H1 (cell line): Measurements from ENCODE around the gene FGFR2. TPM values are rescaled to one million over a fixed set of nuclear protein-coding genes. Genes with fewer than 3 reads are reported as not detected.
"Not testable (repeated sequence)": the region's sequence is repeated elsewhere in the genome, so short reads cannot be mapped to it uniquely, and the experiment has no call there.

Source experiments
- CTCF ChIA-PET: fragments of 300-600 bp; sonication (Branson Sonifier 250); formaldehyde crosslinking; loops from one replicate; lab custom pipeline; 2021; ENCODE audit not compliant: partially characterized antibody; lab: Charles Lee
- POLR2A ChIA-PET: fragments of 300-600 bp; sonication (Branson Sonifier 250); formaldehyde crosslinking; loops from one replicate; lab custom pipeline; 2021; ENCODE audit warnings: inconsistent platforms; ENCODE audit not compliant: partially characterized antibody; lab: Charles Lee
- DNase-seq, 2 experiments: peaks; one replicate each; pipeline versions ENCODE4 v3.0.0 to v3.0.0-alpha.2; 2010 to 2022; ENCODE audit warnings: low spot score in 2 of 2, low read depth in 1 of 2, mixed read lengths in 1 of 2
- FAIRE-seq: peaks from 2 replicates; lab custom pipeline; 2011; peaks lifted over from hg19 to GRCh38; lab: Jason Lieb, UNC
- H2AFZ ChIP-seq: 2 replicates; pipeline ENCODE4 v1.8.1; 2012; ENCODE audit warnings: low read length, inconsistent platforms
- H2AK5ac ChIP-seq: 2 replicates; pipeline ENCODE4 v1.6.1; 2013; ENCODE audit warnings: low read depth, low read length
- H2BK120ac ChIP-seq: replicated peaks from 2 replicates; pipeline ENCODE3; 2013; ENCODE audit warnings: low read depth, low read length, inconsistent platforms
- H2BK12ac ChIP-seq: 2 replicates; pipeline ENCODE4 v1.6.1; 2013; ENCODE audit warnings: low read depth, low read length
- H2BK15ac ChIP-seq: 2 replicates; pipeline ENCODE4 v1.6.1; 2013; ENCODE audit warnings: low read length
- H2BK20ac ChIP-seq: 2 replicates; pipeline ENCODE4 v1.6.1; 2013; ENCODE audit warnings: low read length
- H2BK5ac ChIP-seq: 2 replicates; pipeline ENCODE4 v1.6.1; 2013; ENCODE audit warnings: low read depth, low read length
- H3K14ac ChIP-seq: 2 replicates; pipeline ENCODE4 v1.6.1; 2013; ENCODE audit warnings: inconsistent platforms; ENCODE audit not compliant: insufficient read length
- H3K18ac ChIP-seq: 2 replicates; pipeline ENCODE4 v1.6.1; 2013; ENCODE audit warnings: low read length; ENCODE audit errors: extremely low read depth
- H3K23ac ChIP-seq: 2 replicates; pipeline ENCODE4 v1.6.1; 2013; ENCODE audit warnings: inconsistent platforms; ENCODE audit not compliant: insufficient read length
- H3K23me2 ChIP-seq: 2 replicates; pipeline ENCODE4 v1.6.1; 2013; ENCODE audit warnings: low read depth, low read length
- H3K27ac ChIP-seq: 2 replicates; pipeline ENCODE4 v1.6.1; 2011; ENCODE audit warnings: low read depth, low read length, inconsistent platforms
- H3K27me3 ChIP-seq, 4 experiments: replicated peaks in 1 of 4; 1 replicate in 1 of 4; 2 replicates in 3 of 4; pipeline versions ENCODE4 v1.6.1 to v1.8.1; 2011 to 2013; ENCODE audit warnings: low read length in 3 of 4, mild to moderate bottlenecking in 3 of 4, inconsistent platforms in 2 of 4, mixed read lengths in 2 of 4, moderate library complexity in 1 of 4; ENCODE audit not compliant: control insufficient read depth in 3 of 4, insufficient read depth in 3 of 4; ENCODE audit errors: extremely low read depth in 1 of 4
- H3K36me3 ChIP-seq, 4 experiments: 2 replicates each; pipeline versions ENCODE4 v1.6.1 to v1.8.1; 2011 to 2013; ENCODE audit warnings: mild to moderate bottlenecking in 4 of 4, low read length in 3 of 4, moderate library complexity in 2 of 4, control low read depth in 1 of 4, inconsistent platforms in 1 of 4; ENCODE audit not compliant: insufficient read depth in 4 of 4, control insufficient read depth in 2 of 4
- H3K4ac ChIP-seq: replicated peaks from 2 replicates; pipeline ENCODE3; 2013; ENCODE audit warnings: low read length, low read depth, mixed read lengths, inconsistent platforms; ENCODE audit not compliant: insufficient read length
- H3K4me1 ChIP-seq, 4 experiments: replicated peaks in 1 of 4; 1 replicate in 1 of 4; 2 replicates in 3 of 4; pipeline versions ENCODE4 v1.6.1 to v1.8.1; 2011 to 2013; ENCODE audit warnings: low read length in 3 of 4, inconsistent platforms in 2 of 4, mixed read lengths in 1 of 4; ENCODE audit not compliant: insufficient read depth in 4 of 4, control insufficient read depth in 3 of 4
- H3K4me2 ChIP-seq, 2 experiments: 2 replicates each; pipeline versions ENCODE4 v1.6.1 to v1.8.1; 2011 to 2013; ENCODE audit warnings: low read depth in 2 of 2, low read length in 2 of 2, control low read depth in 1 of 2, inconsistent platforms in 1 of 2, mild to moderate bottlenecking in 1 of 2; ENCODE audit not compliant: insufficient read depth in 1 of 2
- H3K4me3 ChIP-seq, 4 experiments: fragments of 200-600, 300-600 bp in 1 of 4; sonication (generic), shearing (Covaris generic), sonication (Bioruptor Twin) in 1 of 4; 2 replicates each; pipeline versions ENCODE4 v1.5.1 to v1.8.1; 2011 to 2016; ENCODE audit warnings: low read length in 4 of 4, low read depth in 3 of 4, control low read depth in 2 of 4, inconsistent platforms in 2 of 4, mild to moderate bottlenecking in 2 of 4, mixed read lengths in 1 of 4, moderate library complexity in 1 of 4; ENCODE audit not compliant: insufficient read depth in 2 of 4; ENCODE audit errors: extremely low read depth in 1 of 4
- H3K56ac ChIP-seq: replicated peaks from 2 replicates; pipeline ENCODE3; 2013; ENCODE audit warnings: low read depth, mild to moderate bottlenecking, mixed read lengths, low read length, inconsistent platforms; ENCODE audit not compliant: insufficient read length
- H3K79me1 ChIP-seq: 2 replicates; pipeline ENCODE4 v1.6.1; 2013; ENCODE audit warnings: low read depth, low read length, control low read depth
- H3K79me2 ChIP-seq, 2 experiments: 2 replicates each; pipeline versions ENCODE4 v1.6.1 to v1.8.1; 2012 to 2013; ENCODE audit warnings: low read length in 2 of 2, mild to moderate bottlenecking in 2 of 2, inconsistent platforms in 1 of 2; ENCODE audit not compliant: insufficient read depth in 2 of 2, control insufficient read depth in 1 of 2
- H3K9ac ChIP-seq, 4 experiments: replicated peaks in 1 of 4; 1 replicate in 1 of 4; 2 replicates in 3 of 4; pipeline versions ENCODE4 v1.6.1 to v1.8.1; 2011 to 2013; ENCODE audit warnings: low read depth in 3 of 4, low read length in 3 of 4, control low read depth in 2 of 4, mild to moderate bottlenecking in 2 of 4, moderate library complexity in 2 of 4, inconsistent platforms in 1 of 4; ENCODE audit errors: extremely low read depth in 1 of 4
- H3K9me3 ChIP-seq, 2 experiments: 2 replicates each; pipeline versions ENCODE4 v1.6.1 to v1.8.1; 2012 to 2013; ENCODE audit warnings: mild to moderate bottlenecking in 2 of 2, moderate library complexity in 2 of 2, control low read depth in 1 of 2, inconsistent platforms in 1 of 2, low read depth in 1 of 2, low read length in 1 of 2, mixed read lengths in 1 of 2; ENCODE audit not compliant: insufficient read depth in 2 of 2
- H4K20me1 ChIP-seq, 2 experiments: replicated peaks in 1 of 2; 2 replicates each; pipeline versions ENCODE3 to v1.8.1; 2011 to 2013; ENCODE audit warnings: inconsistent platforms in 2 of 2, low read length in 2 of 2, mild to moderate bottlenecking in 1 of 2; ENCODE audit not compliant: insufficient read depth in 2 of 2, control insufficient read depth in 1 of 2
- H4K5ac ChIP-seq: 2 replicates; pipeline ENCODE4 v1.6.1; 2013; ENCODE audit warnings: low read length, low read depth, mixed read lengths, inconsistent platforms; ENCODE audit not compliant: insufficient read length
- H4K8ac ChIP-seq: 2 replicates; pipeline ENCODE4 v1.8.0; 2013; ENCODE audit warnings: mild to moderate bottlenecking, moderate library complexity, low read length, inconsistent platforms; ENCODE audit not compliant: insufficient read depth; ENCODE audit errors: extremely low read depth
- H4K91ac ChIP-seq: replicated peaks from 2 replicates; pipeline ENCODE3; 2013; ENCODE audit warnings: low read length, mixed read lengths, inconsistent platforms; ENCODE audit not compliant: insufficient read length
- BRCA1 ChIP-seq: IDR thresholded peaks from 2 replicates; pipeline ENCODE4 v1.6.1; 2012; ENCODE audit warnings: low read depth, low read length, improper control_type of control experiment
- NANOG ChIP-seq: IDR thresholded peaks from 2 replicates; pipeline ENCODE4 v1.6.1; 2011; ENCODE audit warnings: low read length, low read depth, mild to moderate bottlenecking, inconsistent platforms; ENCODE audit not compliant: insufficient read depth, poor library complexity, severe bottlenecking
- RAD21 ChIP-seq, 2 experiments: IDR thresholded peaks in 1 of 2; conservative IDR thresholded peaks in 1 of 2; 2 replicates each; pipeline ENCODE4 v1.6.1; 2011; ENCODE audit warnings: low read depth in 2 of 2, low read length in 2 of 2, improper control_type of control experiment in 1 of 2, inconsistent platforms in 1 of 2, mild to moderate bottlenecking in 1 of 2, moderate library complexity in 1 of 2
- RFX5 ChIP-seq: IDR thresholded peaks from 2 replicates; pipeline ENCODE4 v1.6.1; 2011; ENCODE audit warnings: low read depth, low read length, improper control_type of control experiment, borderline replicate concordance
- SAP30 ChIP-seq: fragments of 300-600 bp; sonication (generic); IDR thresholded peaks from 2 replicates; pipeline ENCODE4 v1.7.1; 2012; ENCODE audit warnings: low read length, moderate library complexity, mild to moderate bottlenecking, inconsistent platforms; ENCODE audit not compliant: insufficient read depth, insufficient replicate concordance
- WGBS, 2 experiments: shearing (Covaris generic) in 1 of 2; methylation state at CpG; one replicate each; pipeline versions ENCODE4 v1.1.6 to v1.1.7; 2013 to 2015; ENCODE audit warnings: low lambda C conversion rate in 2 of 2, mixed read lengths in 2 of 2, inconsistent platforms in 1 of 2, low coverage in 1 of 2, missing lambda C conversion rate in 1 of 2; ENCODE audit not compliant: insufficient replicate concordance in 2 of 2, insufficient coverage in 1 of 2, insufficient read length in 1 of 2; ENCODE audit errors: extremely low coverage in 1 of 2, missing lambda C conversion rate in 1 of 2; 5-methylcytosine and 5-hydroxymethylcytosine counted together
- polyA plus RNA-seq, 7 experiments: library from polyadenylated mRNA; depleted of rRNA in 3 of 7; stranded (reverse) in 5 of 7; unstranded in 2 of 7; fragments of >200 nt in 5 of 7; fragments of 200-250 nt in 2 of 7; gene quantifications; 1 replicate in 5 of 7; 2 replicates in 1 of 7; 4 replicates in 1 of 7; pipeline versions ENCODE4 v1.2.1 to v1.2.3, GENCODE V29; 2011 to 2013; ENCODE audit warnings: missing spikeins in 2 of 7, mixed read lengths in 2 of 7
- total RNA-seq: library from RNA; stranded (reverse); fragmentation: NEBNext Ultra II Directional; extraction: Animal tissue kit (Norgen Biotek cat#: 25700); gene quantifications from 2 replicates; pipeline ENCODE4 v1.2.1, GENCODE V29; 2021

Gene FGFR2
- total and polyA plus RNA-seq, 2 of the 8 experiments (the other 6 are each of a cell fraction or from before 2014, with no cell fraction given) = 50.2 to 81.2 TPM

DNA sequence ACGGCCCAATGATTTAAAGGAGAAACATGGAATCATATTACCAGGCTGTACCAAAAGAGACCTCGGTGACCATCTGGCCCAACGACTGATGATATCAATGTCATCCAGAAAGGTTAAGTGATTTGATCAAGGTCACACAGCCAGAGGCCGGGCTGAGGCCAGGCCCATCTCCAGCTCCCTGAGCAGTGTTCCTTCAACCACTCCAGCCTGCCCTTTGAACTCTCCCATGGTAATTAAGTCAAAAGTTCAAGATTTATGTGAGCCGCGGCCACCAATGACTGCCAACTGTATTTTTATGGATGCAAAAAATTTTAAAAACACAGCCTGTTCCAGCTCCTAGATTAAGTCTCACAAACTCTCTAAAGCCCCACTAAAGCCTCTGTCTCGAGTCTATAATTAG, 41.8 kb downstream of the FGFR2 start (continued):
- TF ChIP-seq BRCA1 (no peak), RFX5 (no peak), SAP30 (no peak), RAD21 (IDR thresholded peaks at IDR 0.05 in 1 of 2, conservative IDR thresholded peaks at IDR 0.05 in 1 of 2; ENCODE audit: low read depth in 2 of 2, low read length in 2 of 2) (no peak), NANOG (no peak)

DNA sequence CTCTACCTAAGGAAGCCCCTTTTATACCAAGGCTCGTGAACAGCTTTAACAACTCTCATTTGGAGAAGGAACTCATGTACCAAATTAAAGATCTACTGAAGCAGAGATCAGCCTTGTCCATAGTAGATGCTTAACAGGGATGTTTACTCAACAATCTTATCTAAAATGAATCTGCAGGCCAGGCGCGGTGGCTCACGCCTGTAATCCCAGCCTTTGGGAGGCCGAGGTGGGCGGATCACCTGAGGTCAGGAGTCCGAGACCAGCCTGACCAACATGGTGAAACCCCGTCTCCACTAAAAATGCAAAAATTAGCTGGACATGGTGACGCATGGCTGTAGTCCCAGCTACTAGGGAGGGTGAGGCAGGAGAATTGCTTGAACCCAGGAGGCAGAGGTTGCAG, 43.3 kb downstream of the FGFR2 start:
- not testable (repeated sequence) for H3K9ac ChIP-seq, H3K14ac ChIP-seq, H3K23ac ChIP-seq, DNase-seq, H2BK15ac ChIP-seq, H3K18ac ChIP-seq, H3K23me2 ChIP-seq, H3K4me2 ChIP-seq, FAIRE-seq, H3K27ac ChIP-seq, H3K56ac ChIP-seq, H4K8ac ChIP-seq, H3K9me3 ChIP-seq, H2BK5ac ChIP-seq, H2AFZ ChIP-seq, H3K4ac ChIP-seq, H2AK5ac ChIP-seq, H2BK120ac ChIP-seq, H2BK12ac ChIP-seq, H2BK20ac ChIP-seq, H4K5ac ChIP-seq, H4K91ac ChIP-seq, H3K4me3 ChIP-seq, H3K27me3 ChIP-seq
- 89% methylated on average over 9 of the region's 9 CpGs; no CpG with 5 or more reads in 1 of the 2 experiments for WGBS, 2 experiments
- ChIA-PET POLR2A (interaction anchor here (1.6 to 1.7 kb wide), 2 partner anchors 20 to 42 kb away, joined by 4 to 5 read pairs; no protein-coding TSS in a partner anchor), CTCF (interaction anchor here (1.5 kb wide), 1 partner anchor 56 kb away, joined by 6 read pairs; no protein-coding TSS in a partner anchor)
- Histone ChIP-seq H3K36me3 (peaks cover 5 to 41% (median 14%) of the 10 kb centered on the region in 4 experiments), H3K4me1 (peaks cover 0 to 32% (median 22%) of the 10 kb centered on the region in 4 experiments; a peak in 6 of 7 replicates), H3K79me1 (peaks cover 34% of the 10 kb centered on the region), H4K20me1 (peaks cover 26 to 32% of the 10 kb centered on the region in 2 experiments), H3K79me2 (peaks cover 26 to 93% of the 10 kb centered on the region in 2 experiments)
